ENCODE measurements around the gene C1orf52. TPM values are rescaled to one million over a fixed set of nuclear protein-coding genes. Genes with fewer than 3 reads are reported as not detected.
A peak's percentile ranks its signal among the peaks of the same experiment; 100 is the strongest.

Gene C1orf52
- total and polyA plus RNA-seq, 2 of the 13 experiments (the other 11 are each of a cell fraction or from before 2014, with no cell fraction given), result 19.4 to 27.4 TPM

DNA sequence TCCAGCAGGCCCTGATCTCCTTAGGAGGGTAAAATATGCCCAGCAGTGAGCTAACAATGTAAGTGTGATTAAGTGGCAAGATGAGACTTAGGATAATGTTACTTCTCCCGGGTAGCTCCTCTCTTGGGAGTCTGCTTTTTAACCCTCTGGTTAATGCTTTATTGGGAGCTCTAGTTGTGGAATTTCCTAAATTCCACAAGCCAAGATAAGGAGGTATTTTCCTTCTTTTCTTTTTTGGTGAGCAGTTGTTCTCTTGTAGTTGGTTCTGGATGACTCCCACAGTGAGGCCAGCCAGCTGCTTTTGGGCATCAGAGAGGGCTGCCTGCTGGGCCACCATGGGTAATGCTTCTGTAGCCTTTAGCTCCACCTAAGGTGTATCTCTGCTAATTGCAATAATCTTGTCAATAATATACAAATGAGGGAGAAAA lies 19.3 kb downstream of the C1orf52 start:
- DNase-seq (ENCODE audit: low spot score) (no peak), ATAC-seq (peak; percentile 52; the same call in 2 of the 3 replicates), FAIRE-seq (no peak)
- CTCF ChIA-PET (ENCODE audit: low intra/inter-chr PET ratio, low total read pairs), result no interaction called here
- no peaks in the 10 kb centered on the region for H3K27me3 ChIP-seq (ENCODE audit: control insufficient read depth in 1 of 2, insufficient read depth in 2 of 2, low read length in 2 of 2)
- H3K4me1 ChIP-seq (ENCODE audit: insufficient read depth, low read length), result 0 out of 2 replicates have a peak, but pooled peaks cover 7% of the 10 kb centered on the region
- no peaks in the 10 kb centered on the region for H4K20me1 ChIP-seq (ENCODE audit: insufficient read depth, low read length)
- no peak overlapping the region for H3K9ac ChIP-seq (ENCODE audit: insufficient read depth, low read depth, low read length)
- intact Hi-C loops (cut with micrococcal nuclease; ENCODE audit: unreplicated experiment), result no loop called here
- WGBS (ENCODE audit: low lambda C conversion rate), result 0% methylated on average over 1 of the region's 1 CpG
- H2AFZ ChIP-seq (ENCODE audit: low read length), result no peak overlapping the region
- H3K4me2 ChIP-seq (ENCODE audit: low read depth, low read length), result no peak overlapping the region
- TF ChIP-seq TAF1 (CRISPR knock-in tag; IDR thresholded peaks at IDR 0.05) (no peak), ZNF768 (CRISPR knock-in tag; IDR thresholded peaks at IDR 0.05) (peak; percentile 22; the same call in 1 of the 2 replicates), STAG1 (CRISPR knock-in tag; IDR thresholded peaks at IDR 0.05) (peak; percentile 47)
- TF ChIP-seq, protein P1, sequence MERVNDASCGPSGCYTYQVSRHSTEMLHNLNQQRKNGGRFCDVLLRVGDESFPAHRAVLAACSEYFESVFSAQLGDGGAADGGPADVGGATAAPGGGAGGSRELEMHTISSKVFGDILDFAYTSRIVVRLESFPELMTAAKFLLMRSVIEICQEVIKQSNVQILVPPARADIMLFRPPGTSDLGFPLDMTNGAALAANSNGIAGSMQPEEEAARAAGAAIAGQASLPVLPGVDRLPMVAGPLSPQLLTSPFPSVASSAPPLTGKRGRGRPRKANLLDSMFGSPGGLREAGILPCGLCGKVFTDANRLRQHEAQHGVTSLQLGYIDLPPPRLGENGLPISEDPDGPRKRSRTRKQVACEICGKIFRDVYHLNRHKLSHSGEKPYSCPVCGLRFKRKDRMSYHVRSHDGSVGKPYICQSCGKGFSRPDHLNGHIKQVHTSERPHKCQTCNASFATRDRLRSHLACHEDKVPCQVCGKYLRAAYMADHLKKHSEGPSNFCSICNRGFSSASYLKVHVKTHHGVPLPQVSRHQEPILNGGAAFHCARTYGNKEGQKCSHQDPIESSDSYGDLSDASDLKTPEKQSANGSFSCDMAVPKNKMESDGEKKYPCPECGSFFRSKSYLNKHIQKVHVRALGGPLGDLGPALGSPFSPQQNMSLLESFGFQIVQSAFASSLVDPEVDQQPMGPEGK (CRISPR knock-in tag; IDR thresholded peaks at IDR 0.05), result no peak
- TF ChIP-seq, protein P2, sequence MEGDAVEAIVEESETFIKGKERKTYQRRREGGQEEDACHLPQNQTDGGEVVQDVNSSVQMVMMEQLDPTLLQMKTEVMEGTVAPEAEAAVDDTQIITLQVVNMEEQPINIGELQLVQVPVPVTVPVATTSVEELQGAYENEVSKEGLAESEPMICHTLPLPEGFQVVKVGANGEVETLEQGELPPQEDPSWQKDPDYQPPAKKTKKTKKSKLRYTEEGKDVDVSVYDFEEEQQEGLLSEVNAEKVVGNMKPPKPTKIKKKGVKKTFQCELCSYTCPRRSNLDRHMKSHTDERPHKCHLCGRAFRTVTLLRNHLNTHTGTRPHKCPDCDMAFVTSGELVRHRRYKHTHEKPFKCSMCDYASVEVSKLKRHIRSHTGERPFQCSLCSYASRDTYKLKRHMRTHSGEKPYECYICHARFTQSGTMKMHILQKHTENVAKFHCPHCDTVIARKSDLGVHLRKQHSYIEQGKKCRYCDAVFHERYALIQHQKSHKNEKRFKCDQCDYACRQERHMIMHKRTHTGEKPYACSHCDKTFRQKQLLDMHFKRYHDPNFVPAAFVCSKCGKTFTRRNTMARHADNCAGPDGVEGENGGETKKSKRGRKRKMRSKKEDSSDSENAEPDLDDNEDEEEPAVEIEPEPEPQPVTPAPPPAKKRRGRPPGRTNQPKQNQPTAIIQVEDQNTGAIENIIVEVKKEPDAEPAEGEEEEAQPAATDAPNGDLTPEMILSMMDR (CRISPR knock-in tag; IDR thresholded peaks at IDR 0.05), result peak; percentile 18; the same call in 1 of the 2 replicates
- POLR2A ChIA-PET, result no interaction called here
- no peaks in the 10 kb centered on the region for H3K79me2 ChIP-seq (ENCODE audit: insufficient read depth, low read length)
- no peak overlapping the region for H3K4me3 ChIP-seq (replicated peaks in 1 of 3; ENCODE audit: insufficient read depth in 1 of 3, low read depth in 2 of 3, low read length in 3 of 3)
- in situ Hi-C loops (cut with HindIII; ENCODE audit: extremely low pct_ligation_motif_present, low pct_unique_long_range_greater_than_20kb), result no loop called here
- no TSS peak for BruUV-seq (replicated peaks)
- no peaks in the 10 kb centered on the region for H3K36me3 ChIP-seq (replicated peaks in 1 of 2; ENCODE audit: control insufficient read depth in 1 of 2, insufficient read depth in 2 of 2, low read length in 2 of 2)
- H3K27ac ChIP-seq (ENCODE audit: extremely low read length, insufficient read depth, low read length), result no peak overlapping the region
- H3K9me3 ChIP-seq (ENCODE audit: low read length), result no peaks in the 10 kb centered on the region

Measured in HepG2 (cell line).